ENCODE data around the gene MRPS27.

DNA sequence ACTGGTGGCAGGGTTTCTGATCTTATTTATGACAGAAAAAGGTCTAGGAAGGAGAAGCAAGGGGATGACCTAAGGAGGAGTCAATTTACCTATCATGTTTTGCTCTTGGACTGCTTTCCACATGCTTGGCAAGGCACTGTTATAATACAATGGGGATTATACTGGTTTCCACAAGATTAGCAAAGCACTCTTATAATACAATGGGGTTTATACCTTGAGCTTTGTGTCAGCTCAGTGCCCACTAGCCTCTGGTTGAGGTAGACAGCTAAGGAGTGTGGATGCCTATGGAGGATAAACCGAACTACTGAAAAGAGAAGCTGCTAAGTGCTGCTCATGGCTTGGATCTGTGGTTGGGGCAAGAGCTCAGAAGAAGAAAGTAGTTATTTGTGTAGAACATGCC, 68.7 kb downstream of the MRPS27 start:
- TF ChIP-seq, protein P1, sequence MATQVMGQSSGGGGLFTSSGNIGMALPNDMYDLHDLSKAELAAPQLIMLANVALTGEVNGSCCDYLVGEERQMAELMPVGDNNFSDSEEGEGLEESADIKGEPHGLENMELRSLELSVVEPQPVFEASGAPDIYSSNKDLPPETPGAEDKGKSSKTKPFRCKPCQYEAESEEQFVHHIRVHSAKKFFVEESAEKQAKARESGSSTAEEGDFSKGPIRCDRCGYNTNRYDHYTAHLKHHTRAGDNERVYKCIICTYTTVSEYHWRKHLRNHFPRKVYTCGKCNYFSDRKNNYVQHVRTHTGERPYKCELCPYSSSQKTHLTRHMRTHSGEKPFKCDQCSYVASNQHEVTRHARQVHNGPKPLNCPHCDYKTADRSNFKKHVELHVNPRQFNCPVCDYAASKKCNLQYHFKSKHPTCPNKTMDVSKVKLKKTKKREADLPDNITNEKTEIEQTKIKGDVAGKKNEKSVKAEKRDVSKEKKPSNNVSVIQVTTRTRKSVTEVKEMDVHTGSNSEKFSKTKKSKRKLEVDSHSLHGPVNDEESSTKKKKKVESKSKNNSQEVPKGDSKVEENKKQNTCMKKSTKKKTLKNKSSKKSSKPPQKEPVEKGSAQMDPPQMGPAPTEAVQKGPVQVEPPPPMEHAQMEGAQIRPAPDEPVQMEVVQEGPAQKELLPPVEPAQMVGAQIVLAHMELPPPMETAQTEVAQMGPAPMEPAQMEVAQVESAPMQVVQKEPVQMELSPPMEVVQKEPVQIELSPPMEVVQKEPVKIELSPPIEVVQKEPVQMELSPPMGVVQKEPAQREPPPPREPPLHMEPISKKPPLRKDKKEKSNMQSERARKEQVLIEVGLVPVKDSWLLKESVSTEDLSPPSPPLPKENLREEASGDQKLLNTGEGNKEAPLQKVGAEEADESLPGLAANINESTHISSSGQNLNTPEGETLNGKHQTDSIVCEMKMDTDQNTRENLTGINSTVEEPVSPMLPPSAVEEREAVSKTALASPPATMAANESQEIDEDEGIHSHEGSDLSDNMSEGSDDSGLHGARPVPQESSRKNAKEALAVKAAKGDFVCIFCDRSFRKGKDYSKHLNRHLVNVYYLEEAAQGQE (IDR thresholded peaks at IDR 0.05; ENCODE audit: low read depth): no peak
- TF ChIP-seq EP300 (IDR thresholded peaks at IDR 0.05; ENCODE audit: borderline replicate concordance) (no peak), YY1 (IDR thresholded peaks at IDR 0.05; ENCODE audit: low read depth) (no peak), TAF1 (IDR thresholded peaks at IDR 0.05; ENCODE audit: low read depth) (no peak), RAD21 (IDR thresholded peaks at IDR 0.05; ENCODE audit: low read depth) (no peak), CEBPB (IDR thresholded peaks at IDR 0.05) (no peak)

Measured in Ishikawa (cell line).